H1 (cell line): ENCODE results near the gene CDC42SE2. TPM values are rescaled to one million over a fixed set of nuclear protein-coding genes. Genes with fewer than 3 reads are reported as not detected.

Experiments used
- CTCF ChIA-PET: fragments of 300-600 bp; sonication (Branson Sonifier 250); formaldehyde crosslinking; loops from one replicate; lab custom pipeline; 2021; ENCODE audit not compliant: partially characterized antibody; lab: Charles Lee
- POLR2A ChIA-PET: fragments of 300-600 bp; sonication (Branson Sonifier 250); formaldehyde crosslinking; loops from one replicate; lab custom pipeline; 2021; ENCODE audit warnings: inconsistent platforms; ENCODE audit not compliant: partially characterized antibody; lab: Charles Lee
- DNase-seq, 2 experiments: peaks; one replicate each; pipeline versions ENCODE4 v3.0.0 to v3.0.0-alpha.2; 2010 to 2022; ENCODE audit warnings: low spot score in 2 of 2, low read depth in 1 of 2, mixed read lengths in 1 of 2
- FAIRE-seq: peaks from 2 replicates; lab custom pipeline; 2011; peaks lifted over from hg19 to GRCh38; lab: Jason Lieb, UNC
- H2AFZ ChIP-seq: 2 replicates; pipeline ENCODE4 v1.8.1; 2012; ENCODE audit warnings: low read length, inconsistent platforms
- H2AK5ac ChIP-seq: 2 replicates; pipeline ENCODE4 v1.6.1; 2013; ENCODE audit warnings: low read depth, low read length
- H2BK120ac ChIP-seq: replicated peaks from 2 replicates; pipeline ENCODE3; 2013; ENCODE audit warnings: low read depth, low read length, inconsistent platforms
- H2BK12ac ChIP-seq: 2 replicates; pipeline ENCODE4 v1.6.1; 2013; ENCODE audit warnings: low read depth, low read length
- H2BK15ac ChIP-seq: 2 replicates; pipeline ENCODE4 v1.6.1; 2013; ENCODE audit warnings: low read length
- H2BK20ac ChIP-seq: 2 replicates; pipeline ENCODE4 v1.6.1; 2013; ENCODE audit warnings: low read length
- H2BK5ac ChIP-seq: 2 replicates; pipeline ENCODE4 v1.6.1; 2013; ENCODE audit warnings: low read depth, low read length
- H3K14ac ChIP-seq: 2 replicates; pipeline ENCODE4 v1.6.1; 2013; ENCODE audit warnings: inconsistent platforms; ENCODE audit not compliant: insufficient read length
- H3K18ac ChIP-seq: 2 replicates; pipeline ENCODE4 v1.6.1; 2013; ENCODE audit warnings: low read length; ENCODE audit errors: extremely low read depth
- H3K23ac ChIP-seq: 2 replicates; pipeline ENCODE4 v1.6.1; 2013; ENCODE audit warnings: inconsistent platforms; ENCODE audit not compliant: insufficient read length
- H3K23me2 ChIP-seq: 2 replicates; pipeline ENCODE4 v1.6.1; 2013; ENCODE audit warnings: low read depth, low read length
- H3K27ac ChIP-seq: 2 replicates; pipeline ENCODE4 v1.6.1; 2011; ENCODE audit warnings: low read depth, low read length, inconsistent platforms
- H3K27me3 ChIP-seq, 4 experiments: replicated peaks in 1 of 4; 1 replicate in 1 of 4; 2 replicates in 3 of 4; pipeline versions ENCODE4 v1.6.1 to v1.8.1; 2011 to 2013; ENCODE audit warnings: low read length in 3 of 4, mild to moderate bottlenecking in 3 of 4, inconsistent platforms in 2 of 4, mixed read lengths in 2 of 4, moderate library complexity in 1 of 4; ENCODE audit not compliant: control insufficient read depth in 3 of 4, insufficient read depth in 3 of 4; ENCODE audit errors: extremely low read depth in 1 of 4
- H3K36me3 ChIP-seq, 4 experiments: 2 replicates each; pipeline versions ENCODE4 v1.6.1 to v1.8.1; 2011 to 2013; ENCODE audit warnings: mild to moderate bottlenecking in 4 of 4, low read length in 3 of 4, moderate library complexity in 2 of 4, control low read depth in 1 of 4, inconsistent platforms in 1 of 4; ENCODE audit not compliant: insufficient read depth in 4 of 4, control insufficient read depth in 2 of 4
- H3K4ac ChIP-seq: replicated peaks from 2 replicates; pipeline ENCODE3; 2013; ENCODE audit warnings: low read length, low read depth, mixed read lengths, inconsistent platforms; ENCODE audit not compliant: insufficient read length
- H3K4me1 ChIP-seq, 4 experiments: replicated peaks in 1 of 4; 1 replicate in 1 of 4; 2 replicates in 3 of 4; pipeline versions ENCODE4 v1.6.1 to v1.8.1; 2011 to 2013; ENCODE audit warnings: low read length in 3 of 4, inconsistent platforms in 2 of 4, mixed read lengths in 1 of 4; ENCODE audit not compliant: insufficient read depth in 4 of 4, control insufficient read depth in 3 of 4
- H3K4me2 ChIP-seq, 2 experiments: 2 replicates each; pipeline versions ENCODE4 v1.6.1 to v1.8.1; 2011 to 2013; ENCODE audit warnings: low read depth in 2 of 2, low read length in 2 of 2, control low read depth in 1 of 2, inconsistent platforms in 1 of 2, mild to moderate bottlenecking in 1 of 2; ENCODE audit not compliant: insufficient read depth in 1 of 2
- H3K4me3 ChIP-seq, 4 experiments: fragments of 200-600, 300-600 bp in 1 of 4; sonication (generic), shearing (Covaris generic), sonication (Bioruptor Twin) in 1 of 4; 2 replicates each; pipeline versions ENCODE4 v1.5.1 to v1.8.1; 2011 to 2016; ENCODE audit warnings: low read length in 4 of 4, low read depth in 3 of 4, control low read depth in 2 of 4, inconsistent platforms in 2 of 4, mild to moderate bottlenecking in 2 of 4, mixed read lengths in 1 of 4, moderate library complexity in 1 of 4; ENCODE audit not compliant: insufficient read depth in 2 of 4; ENCODE audit errors: extremely low read depth in 1 of 4
- H3K56ac ChIP-seq: replicated peaks from 2 replicates; pipeline ENCODE3; 2013; ENCODE audit warnings: low read depth, mild to moderate bottlenecking, mixed read lengths, low read length, inconsistent platforms; ENCODE audit not compliant: insufficient read length
- H3K79me1 ChIP-seq: 2 replicates; pipeline ENCODE4 v1.6.1; 2013; ENCODE audit warnings: low read depth, low read length, control low read depth
- H3K79me2 ChIP-seq, 2 experiments: 2 replicates each; pipeline versions ENCODE4 v1.6.1 to v1.8.1; 2012 to 2013; ENCODE audit warnings: low read length in 2 of 2, mild to moderate bottlenecking in 2 of 2, inconsistent platforms in 1 of 2; ENCODE audit not compliant: insufficient read depth in 2 of 2, control insufficient read depth in 1 of 2
- H3K9ac ChIP-seq, 4 experiments: replicated peaks in 1 of 4; 1 replicate in 1 of 4; 2 replicates in 3 of 4; pipeline versions ENCODE4 v1.6.1 to v1.8.1; 2011 to 2013; ENCODE audit warnings: low read depth in 3 of 4, low read length in 3 of 4, control low read depth in 2 of 4, mild to moderate bottlenecking in 2 of 4, moderate library complexity in 2 of 4, inconsistent platforms in 1 of 4; ENCODE audit errors: extremely low read depth in 1 of 4
- H3K9me3 ChIP-seq, 2 experiments: 2 replicates each; pipeline versions ENCODE4 v1.6.1 to v1.8.1; 2012 to 2013; ENCODE audit warnings: mild to moderate bottlenecking in 2 of 2, moderate library complexity in 2 of 2, control low read depth in 1 of 2, inconsistent platforms in 1 of 2, low read depth in 1 of 2, low read length in 1 of 2, mixed read lengths in 1 of 2; ENCODE audit not compliant: insufficient read depth in 2 of 2
- H4K20me1 ChIP-seq, 2 experiments: replicated peaks in 1 of 2; 2 replicates each; pipeline versions ENCODE3 to v1.8.1; 2011 to 2013; ENCODE audit warnings: inconsistent platforms in 2 of 2, low read length in 2 of 2, mild to moderate bottlenecking in 1 of 2; ENCODE audit not compliant: insufficient read depth in 2 of 2, control insufficient read depth in 1 of 2
- H4K5ac ChIP-seq: 2 replicates; pipeline ENCODE4 v1.6.1; 2013; ENCODE audit warnings: low read length, low read depth, mixed read lengths, inconsistent platforms; ENCODE audit not compliant: insufficient read length
- H4K8ac ChIP-seq: 2 replicates; pipeline ENCODE4 v1.8.0; 2013; ENCODE audit warnings: mild to moderate bottlenecking, moderate library complexity, low read length, inconsistent platforms; ENCODE audit not compliant: insufficient read depth; ENCODE audit errors: extremely low read depth
- H4K91ac ChIP-seq: replicated peaks from 2 replicates; pipeline ENCODE3; 2013; ENCODE audit warnings: low read length, mixed read lengths, inconsistent platforms; ENCODE audit not compliant: insufficient read length
- CBX8 ChIP-seq: fragments of 300-800, 300-1000 bp; sonication (generic); IDR thresholded peaks from 2 replicates; pipeline ENCODE4 v1.7.1; 2016; ENCODE audit warnings: low read depth, low read length, borderline replicate concordance
- CHD2 ChIP-seq: IDR thresholded peaks from 2 replicates; pipeline ENCODE4 v1.6.1; 2012; ENCODE audit warnings: low read length, improper control_type of control experiment
- EP300 ChIP-seq, 2 experiments: IDR thresholded peaks; 1 replicate in 1 of 2; 2 replicates in 1 of 2; pipeline ENCODE4 v1.6.1; 2011 to 2012; ENCODE audit warnings: low read depth in 2 of 2, low read length in 2 of 2, mild to moderate bottlenecking in 2 of 2, borderline replicate concordance in 1 of 2, inconsistent platforms in 1 of 2, moderate library complexity in 1 of 2
- FOSL1 ChIP-seq: IDR thresholded peaks from 2 replicates; pipeline ENCODE4 v1.6.1; 2011; ENCODE audit warnings: mild to moderate bottlenecking, low read depth, low read length, moderate library complexity; ENCODE audit not compliant: insufficient read depth
- MAFK ChIP-seq: IDR thresholded peaks from 2 replicates; pipeline ENCODE4 v1.6.1; 2012; ENCODE audit warnings: low read depth, mild to moderate bottlenecking, improper control_type of control experiment, low read length
- NRF1 ChIP-seq: IDR thresholded peaks from 2 replicates; pipeline ENCODE4 v1.6.1; 2011; ENCODE audit warnings: mild to moderate bottlenecking, low read depth, low read length, improper control_type of control experiment
- RBBP5 ChIP-seq: IDR thresholded peaks from 2 replicates; pipeline ENCODE4 v1.7.1; 2012; ENCODE audit warnings: low read depth, mild to moderate bottlenecking, inconsistent platforms, low read length, moderate library complexity, borderline replicate concordance
- RNF2 ChIP-seq: fragments of 200-900, 300-1000 bp; sonication (generic); IDR thresholded peaks from 2 replicates; pipeline ENCODE4 v1.7.1; 2016; ENCODE audit warnings: borderline replicate concordance, low read depth, mild to moderate bottlenecking, antibody characterized with exemption, low read length; ENCODE audit not compliant: poor library complexity, severe bottlenecking; ENCODE audit errors: missing control alignments
- SIX5 ChIP-seq: IDR thresholded peaks from 2 replicates; pipeline ENCODE4 v1.6.1; 2011; ENCODE audit warnings: mild to moderate bottlenecking, low read depth, low read length
- YY1 ChIP-seq: IDR thresholded peaks from 2 replicates; pipeline ENCODE4 v1.6.1; 2011; ENCODE audit warnings: low read depth, mild to moderate bottlenecking, low read length
- WGBS, 2 experiments: shearing (Covaris generic) in 1 of 2; methylation state at CpG; one replicate each; pipeline versions ENCODE4 v1.1.6 to v1.1.7; 2013 to 2015; ENCODE audit warnings: low lambda C conversion rate in 2 of 2, mixed read lengths in 2 of 2, inconsistent platforms in 1 of 2, low coverage in 1 of 2, missing lambda C conversion rate in 1 of 2; ENCODE audit not compliant: insufficient replicate concordance in 2 of 2, insufficient coverage in 1 of 2, insufficient read length in 1 of 2; ENCODE audit errors: extremely low coverage in 1 of 2, missing lambda C conversion rate in 1 of 2; 5-methylcytosine and 5-hydroxymethylcytosine counted together
- polyA plus RNA-seq, 7 experiments: library from polyadenylated mRNA; depleted of rRNA in 3 of 7; stranded (reverse) in 5 of 7; unstranded in 2 of 7; fragments of >200 nt in 5 of 7; fragments of 200-250 nt in 2 of 7; gene quantifications; 1 replicate in 5 of 7; 2 replicates in 1 of 7; 4 replicates in 1 of 7; pipeline versions ENCODE4 v1.2.1 to v1.2.3, GENCODE V29; 2011 to 2013; ENCODE audit warnings: missing spikeins in 2 of 7, mixed read lengths in 2 of 7
- total RNA-seq: library from RNA; stranded (reverse); fragmentation: NEBNext Ultra II Directional; extraction: Animal tissue kit (Norgen Biotek cat#: 25700); gene quantifications from 2 replicates; pipeline ENCODE4 v1.2.1, GENCODE V29; 2021
- TF ChIP-seq, protein P1 (sequence below), 3 experiments: IDR thresholded peaks; 1 replicate in 2 of 3; 2 replicates in 1 of 3; pipeline versions ENCODE4 v1.5.1 to v1.6.1; 2011; ENCODE audit warnings: low read length in 3 of 3, mild to moderate bottlenecking in 3 of 3, inconsistent platforms in 2 of 3, low read depth in 1 of 3, moderate library complexity in 1 of 3; ENCODE audit not compliant: insufficient read depth in 1 of 3; ENCODE audit errors: control extremely low read depth in 1 of 3

Gene CDC42SE2
- total and polyA plus RNA-seq, 2 of the 8 experiments (the other 6 are each of a cell fraction or from before 2014, with no cell fraction given) = 16.7 to 30.8 TPM

- Histone ChIP-seq H4K5ac (no peak overlapping the region), H4K20me1 (no peaks in the 10 kb centered on the region), H3K4me2 (no peak overlapping the region), H2AK5ac (no peak overlapping the region), H3K4me3 (no peak overlapping the region), H3K9me3 (peaks cover 20 to 24% of the 10 kb centered on the region in 2 experiments), H3K18ac (no peak overlapping the region), H3K23me2 (no peaks in the 10 kb centered on the region), H3K4ac (no peak overlapping the region), H2BK12ac (no peak overlapping the region), H3K79me1 (no peaks in the 10 kb centered on the region), H2AFZ (no peak overlapping the region), H2BK120ac (no peak overlapping the region), H3K4me1 (no peaks in the 10 kb centered on the region), H4K8ac (no peak overlapping the region), H2BK5ac (no peak overlapping the region), H3K27me3 (no peaks in the 10 kb centered on the region), H3K9ac (no peak overlapping the region), H2BK20ac (no peak overlapping the region), H3K14ac (no peak overlapping the region)
- DNase-seq = no peak
- ChIA-PET CTCF (no interaction called here), POLR2A (no interaction called here)
- FAIRE-seq = no peak
- TF ChIP-seq RBBP5 (no peak), MAFK (no peak), NRF1 (no peak), EP300 (IDR thresholded peaks at IDR 0.05; ENCODE audit: borderline replicate concordance in 1 of 2, low read depth in 2 of 2, low read length in 2 of 2) (no peak), SIX5 (no peak), RNF2 (no peak), YY1 (no peak), FOSL1 (no peak), CBX8 (no peak), CHD2 (no peak)
- TF ChIP-seq, protein P1, sequence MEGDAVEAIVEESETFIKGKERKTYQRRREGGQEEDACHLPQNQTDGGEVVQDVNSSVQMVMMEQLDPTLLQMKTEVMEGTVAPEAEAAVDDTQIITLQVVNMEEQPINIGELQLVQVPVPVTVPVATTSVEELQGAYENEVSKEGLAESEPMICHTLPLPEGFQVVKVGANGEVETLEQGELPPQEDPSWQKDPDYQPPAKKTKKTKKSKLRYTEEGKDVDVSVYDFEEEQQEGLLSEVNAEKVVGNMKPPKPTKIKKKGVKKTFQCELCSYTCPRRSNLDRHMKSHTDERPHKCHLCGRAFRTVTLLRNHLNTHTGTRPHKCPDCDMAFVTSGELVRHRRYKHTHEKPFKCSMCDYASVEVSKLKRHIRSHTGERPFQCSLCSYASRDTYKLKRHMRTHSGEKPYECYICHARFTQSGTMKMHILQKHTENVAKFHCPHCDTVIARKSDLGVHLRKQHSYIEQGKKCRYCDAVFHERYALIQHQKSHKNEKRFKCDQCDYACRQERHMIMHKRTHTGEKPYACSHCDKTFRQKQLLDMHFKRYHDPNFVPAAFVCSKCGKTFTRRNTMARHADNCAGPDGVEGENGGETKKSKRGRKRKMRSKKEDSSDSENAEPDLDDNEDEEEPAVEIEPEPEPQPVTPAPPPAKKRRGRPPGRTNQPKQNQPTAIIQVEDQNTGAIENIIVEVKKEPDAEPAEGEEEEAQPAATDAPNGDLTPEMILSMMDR (IDR thresholded peaks at IDR 0.05; ENCODE audit: control extremely low read depth in 1 of 3, insufficient read depth in 1 of 3, low read depth in 1 of 3, low read length in 3 of 3) = no peak
- TF ChIP-seq, all 59 proteins: peak for 0
- no peaks in the 10 kb centered on the region for H3K79me2 ChIP-seq
- H3K23ac ChIP-seq = no peak overlapping the region
- H3K56ac ChIP-seq = no peak overlapping the region
- no peak overlapping the region for H4K91ac ChIP-seq
- H2BK15ac ChIP-seq = no peak overlapping the region
- peaks cover 0 to 8% (median 3%) of the 10 kb centered on the region in 4 experiments; a peak in 3 of 8 replicates for H3K36me3 ChIP-seq
- WGBS, 2 experiments = 92% methylated on average over 4 of the region's 4 CpGs; no CpG with 5 or more reads in 1 of the 2 experiments
- H3K27ac ChIP-seq = no peak overlapping the region
Observed at GRCh38 chr5:131338051-131338453, 74.2 kb downstream of the CDC42SE2 start.
